ENCODE measurements around the gene FBXO48.

GRCh38 chr2:68441994-68442322 is 25.1 kb downstream of the FBXO48 start:
- TF ChIP-seq CTCF (IDR thresholded peaks at IDR 0.05) (peak in 1 of 6 experiments; percentile 20), POLR2A (IDR thresholded peaks at IDR 0.05) (no peak)

Data from adrenal gland (tissue), 5 donors.